Stimulated activated naive B cell treated with anti-CD40 and anti-IgM and Interleukin-4, amounts not matched to agents 10 μg/mL and 1 μg/mL and 100 μg/mL, for 72 hours (primary cell): ENCODE results near the gene KRTAP5-10.
A peak's percentile ranks its signal among the peaks of the same experiment; 100 is the strongest.
"Not testable (repeated sequence)": the region's sequence is repeated elsewhere in the genome, so short reads cannot be mapped to it uniquely, and the experiment has no call there.

Source experiments
- ATAC-seq, 2 donors: fragments of 150-1000 bp; cut with Tn5 transposase; replicated peaks; 2 replicates each; pipeline ENCODE4 v1.10.0; 2021; ENCODE audit warnings: moderate library complexity in 1 of 2
- DNase-seq: peaks from one replicate; pipeline ENCODE4 v3.0.0; 2021
- H3K27ac Mint-ChIP-seq: one replicate; pipeline ENCODE4 v1.8.0; 2022; ENCODE audit warnings: mild to moderate bottlenecking, mixed read lengths
- H3K27me3 Mint-ChIP-seq, 2 donors: one replicate each; pipeline ENCODE4 v1.8.0; 2022; ENCODE audit warnings: mixed read lengths in 2 of 2
- H3K36me3 Mint-ChIP-seq, 2 donors: one replicate each; pipeline ENCODE4 v1.8.0; 2022; ENCODE audit warnings: mixed read lengths in 2 of 2, mild to moderate bottlenecking in 1 of 2
- H3K4me1 Mint-ChIP-seq, 2 donors: one replicate each; pipeline ENCODE4 v1.8.0; 2022; ENCODE audit warnings: mixed read lengths in 2 of 2, mild to moderate bottlenecking in 1 of 2
- H3K4me3 Mint-ChIP-seq, 2 donors: one replicate each; pipeline ENCODE4 v1.8.0; 2022; ENCODE audit warnings: mild to moderate bottlenecking in 2 of 2, mixed read lengths in 2 of 2, moderate library complexity in 1 of 2
- H3K9me3 Mint-ChIP-seq, 2 donors: one replicate each; pipeline ENCODE4 v1.8.0; 2022; ENCODE audit warnings: mixed read lengths in 2 of 2, mild to moderate bottlenecking in 1 of 2

KRTAP5-10 gene

GRCh38 chr11:71565263-71565662 lies at the start of gene KRTAP5-10:
Gene KRTAP5-10, plus strand, starts transcription at chr11:71565563. Its CDS starts 25 bp downstream, at chr11:71565588.
- Mint-ChIP-seq H3K4me1 (peaks cover 7% of the 10 kb centered on the region in 2 donors), H3K4me3 (no peak within 1 kb of the TSS), H3K27ac (no peak within 1 kb of the TSS), H3K9me3 (peaks cover 0 to 2% of the 10 kb centered on the region in 2 donors), H3K27me3 (peaks cover 39 to 54% of the 10 kb centered on the region in 2 donors), H3K36me3 (no peaks in the 10 kb centered on the region)
- ATAC-seq = no peak
- DNase-seq = no peak

- peaks cover 3 to 5% of the 10 kb centered on the region in 2 donors for H3K36me3 Mint-ChIP-seq
- no peak overlapping the region for H3K4me3 Mint-ChIP-seq
- no peaks in the 10 kb centered on the region for H3K27me3 Mint-ChIP-seq
- DNase-seq (no peak), ATAC-seq (no peak)
- H3K4me1 Mint-ChIP-seq = no peaks in the 10 kb centered on the region
- no peak overlapping the region for H3K27ac Mint-ChIP-seq
- peaks cover 1 to 6% of the 10 kb centered on the region in 2 donors for H3K9me3 Mint-ChIP-seq
These were observed 46.6 kb upstream of the KRTAP5-10 start for GRCh38 chr11:71518506-71519471.

- ATAC-seq (no peak), DNase-seq (no peak)
- no peaks in the 10 kb centered on the region for H3K4me1 Mint-ChIP-seq
- H3K9me3 Mint-ChIP-seq = peaks cover 0 to 4% of the 10 kb centered on the region in 2 donors
- H3K36me3 Mint-ChIP-seq = peaks cover 2 to 5% of the 10 kb centered on the region in 2 donors
- H3K27ac Mint-ChIP-seq = no peak overlapping the region
- H3K4me3 Mint-ChIP-seq = no peak overlapping the region
- no peaks in the 10 kb centered on the region for H3K27me3 Mint-ChIP-seq
These were observed 45.8 kb upstream of the KRTAP5-10 start for GRCh38 chr11:71519546-71519945.

GRCh38 chr11:71525188-71525937 lies 40.0 kb upstream of the KRTAP5-10 start:
- Mint-ChIP-seq H3K4me3 (no peak overlapping the region), H3K9me3 (peaks cover 0 to 4% of the 10 kb centered on the region in 2 donors), H3K27ac (no peak overlapping the region), H3K27me3 (peaks cover 3 to 11% of the 10 kb centered on the region in 2 donors), H3K36me3 (peaks cover 4 to 5% of the 10 kb centered on the region in 2 donors), H3K4me1 (no peaks in the 10 kb centered on the region)
- ATAC-seq = no peak
- no peak for DNase-seq

GRCh38 chr11:71525938-71526495 lies 39.3 kb upstream of the KRTAP5-10 start:
- Mint-ChIP-seq H3K36me3 (peaks cover 4 to 5% of the 10 kb centered on the region in 2 donors), H3K27me3 (peaks cover 3 to 11% of the 10 kb centered on the region in 2 donors), H3K9me3 (peaks cover 0 to 4% of the 10 kb centered on the region in 2 donors), H3K4me1 (peaks cover 3 to 6% of the 10 kb centered on the region in 2 donors), H3K27ac (no peak overlapping the region), H3K4me3 (no peak overlapping the region)
- ATAC-seq = no peak
- DNase-seq = no peak

- DNase-seq, ATAC-seq, H3K4me1 Mint-ChIP-seq, H3K9me3 Mint-ChIP-seq, H3K27ac Mint-ChIP-seq, H3K4me3 Mint-ChIP-seq, H3K36me3 Mint-ChIP-seq: not testable (repeated sequence)
- peaks cover 3 to 11% of the 10 kb centered on the region in 2 donors for H3K27me3 Mint-ChIP-seq
These were observed 38.4 kb upstream of the KRTAP5-10 start, which contains the start of gene KRTAP5-7 for GRCh38 chr11:71526796-71527575. Gene KRTAP5-7, plus strand, starts transcription at chr11:71527267. Its CDS starts 34 bp downstream, at chr11:71527301.

GRCh38 chr11:71527576-71528210 lies 37.7 kb upstream of the KRTAP5-10 start:
- peaks cover 3 to 6% of the 10 kb centered on the region in 2 donors for H3K4me1 Mint-ChIP-seq
- peaks cover 3 to 11% of the 10 kb centered on the region in 2 donors for H3K27me3 Mint-ChIP-seq
- H3K9me3 Mint-ChIP-seq = no peaks in the 10 kb centered on the region
- DNase-seq (no peak), ATAC-seq (no peak)
- H3K27ac Mint-ChIP-seq = no peak overlapping the region
- H3K4me3 Mint-ChIP-seq = no peak overlapping the region
- H3K36me3 Mint-ChIP-seq = peaks cover 3 to 4% of the 10 kb centered on the region in 2 donors

- H3K36me3 Mint-ChIP-seq = peaks cover 0 to 3% of the 10 kb centered on the region in 2 donors
- H3K27ac Mint-ChIP-seq = no peak overlapping the region
- H3K27me3 Mint-ChIP-seq = peaks cover 3 to 11% of the 10 kb centered on the region in 2 donors
- ATAC-seq (peak; percentile 51 to 55), DNase-seq (no peak)
- peaks cover 5 to 6% of the 10 kb centered on the region in 2 donors for H3K4me1 Mint-ChIP-seq
- H3K4me3 Mint-ChIP-seq = no peak overlapping the region
- no peaks in the 10 kb centered on the region for H3K9me3 Mint-ChIP-seq
These were observed 34.8 kb upstream of the KRTAP5-10 start for GRCh38 chr11:71530602-71531001.

GRCh38 chr11:71532036-71532610 lies 33.2 kb upstream of the KRTAP5-10 start:
- no peaks in the 10 kb centered on the region for H3K9me3 Mint-ChIP-seq
- peaks cover 0 to 3% of the 10 kb centered on the region in 2 donors for H3K36me3 Mint-ChIP-seq
- no peak overlapping the region for H3K27ac Mint-ChIP-seq
- no peak for ATAC-seq
- peaks cover 5 to 6% of the 10 kb centered on the region in 2 donors for H3K4me1 Mint-ChIP-seq
- no peak overlapping the region for H3K4me3 Mint-ChIP-seq
- DNase-seq = no peak
- peaks cover 0 to 6% of the 10 kb centered on the region in 2 donors for H3K27me3 Mint-ChIP-seq

GRCh38 chr11:71534711-71535608 lies 30.4 kb upstream of the KRTAP5-10 start:
- ATAC-seq, H3K9me3 Mint-ChIP-seq, H3K4me1 Mint-ChIP-seq, H3K27me3 Mint-ChIP-seq, DNase-seq, H3K36me3 Mint-ChIP-seq, H3K4me3 Mint-ChIP-seq, H3K27ac Mint-ChIP-seq: not testable (repeated sequence)

GRCh38 chr11:71535825-71536224 lies 29.5 kb upstream of the KRTAP5-10 start:
- peaks cover 0 to 6% of the 10 kb centered on the region in 2 donors for H3K27me3 Mint-ChIP-seq
- peaks cover 2 to 4% of the 10 kb centered on the region in 2 donors for H3K4me1 Mint-ChIP-seq
- peaks cover under 1 to 6% of the 10 kb centered on the region in 2 donors for H3K36me3 Mint-ChIP-seq
- peaks cover 3 to 4% of the 10 kb centered on the region in 2 donors for H3K9me3 Mint-ChIP-seq
- no peak overlapping the region for H3K4me3 Mint-ChIP-seq
- DNase-seq (no peak), ATAC-seq (no peak)
- no peak overlapping the region for H3K27ac Mint-ChIP-seq

GRCh38 chr11:71537537-71537936 lies 27.8 kb upstream of the KRTAP5-10 start:
- Mint-ChIP-seq H3K27me3 (peaks cover 5 to 6% of the 10 kb centered on the region in 2 donors), H3K4me3 (no peak overlapping the region), H3K36me3 (peaks cover 7 to 11% of the 10 kb centered on the region in 2 donors), H3K27ac (no peak overlapping the region), H3K9me3 (peaks cover 6 to 10% of the 10 kb centered on the region in 2 donors), H3K4me1 (peaks cover 0 to 6% of the 10 kb centered on the region in 2 donors)
- ATAC-seq (no peak), DNase-seq (no peak)
